Hematopoietic multipotent progenitor cell treated with erythropoietin and hydrocortisone succinate and interleukin-3 and kit ligand, for 4 days (in vitro differentiated cells): ENCODE measurements around the gene PTPRO.
"Not testable (repeated sequence)": the region's sequence is repeated elsewhere in the genome, so short reads cannot be mapped to it uniquely, and the experiment has no call there.

Experiments
- DNase-seq: peaks from one replicate; pipeline ENCODE4 v3.0.0-alpha.2; 2015

PTPRO gene

GRCh38 chr12:15608941-15609340 is 286.6 kb downstream of the PTPRO start:
- DNase-seq, result no peak

- no peak for DNase-seq
These were observed 291.7 kb downstream of the PTPRO start for GRCh38 chr12:15613981-15614380.

- DNase-seq, result not testable (repeated sequence)
These were observed 294.2 kb downstream of the PTPRO start for GRCh38 chr12:15616495-15616894.

GRCh38 chr12:15620741-15621539 is 298.6 kb downstream of the PTPRO start:
- no peak for DNase-seq

GRCh38 chr12:15625075-15625474 is 302.8 kb downstream of the PTPRO start:
- no peak for DNase-seq

- DNase-seq, result peak; percentile 67
These were observed 306.0 kb downstream of the PTPRO start for GRCh38 chr12:15627995-15628945.

- DNase-seq, result peak; percentile 51
These were observed 306.8 kb downstream of the PTPRO start for GRCh38 chr12:15629108-15629507.

GRCh38 chr12:15629761-15630160 is 307.5 kb downstream of the PTPRO start:
- no peak for DNase-seq

- no peak for DNase-seq
These were observed 308.9 kb downstream of the PTPRO start for GRCh38 chr12:15631007-15631715.

- DNase-seq, result no peak
These were observed 310.4 kb downstream of the PTPRO start for GRCh38 chr12:15632708-15633107.

- DNase-seq, result no peak
These were observed 310.9 kb downstream of the PTPRO start for GRCh38 chr12:15633201-15633600.

GRCh38 chr12:15634010-15634683 is 311.8 kb downstream of the PTPRO start:
- DNase-seq, result peak; percentile 27

- DNase-seq, result peak; percentile 10
These were observed 314.0 kb downstream of the PTPRO start for GRCh38 chr12:15636060-15636890.

- no peak for DNase-seq
These were observed 315.9 kb downstream of the PTPRO start for GRCh38 chr12:15638231-15638630.

GRCh38 chr12:15644700-15645099 is 322.4 kb downstream of the PTPRO start:
- no peak for DNase-seq

GRCh38 chr12:15646581-15646980 is 324.3 kb downstream of the PTPRO start:
- DNase-seq, result no peak
